GM23248 (cell line): ENCODE measurements around the gene NLGN4X. TPM values are rescaled to one million over a fixed set of nuclear protein-coding genes. Genes with fewer than 3 reads are reported as not detected.

Experiments used
- DNase-seq: peaks from one replicate; pipeline ENCODE4 v3.0.0-alpha.2; 2015
- H2AFZ ChIP-seq: fragments of 200-600 bp; sonication (generic); 2 replicates; pipeline ENCODE4 v1.6.1; 2016; ENCODE audit warnings: antibody characterized with exemption
- H3F3A ChIP-seq: fragments of 200-600 bp; sonication (generic); 2 replicates; pipeline ENCODE4 v1.6.1; 2016; ENCODE audit warnings: mild to moderate bottlenecking, antibody characterized with exemption, mixed run types; ENCODE audit not compliant: insufficient read depth
- H3K27ac ChIP-seq: fragments of 200-600 bp; sonication (generic); 2 replicates; pipeline ENCODE4 v1.5.1; 2016; ENCODE audit warnings: mild to moderate bottlenecking
- H3K27me3 ChIP-seq: fragments of 200-600 bp; sonication (generic); replicated peaks from 2 replicates; pipeline ENCODE4 v1.6.1; 2016; ENCODE audit warnings: mild to moderate bottlenecking; ENCODE audit not compliant: insufficient read depth
- H3K36me3 ChIP-seq: fragments of 200-600 bp; sonication (generic); 2 replicates; pipeline ENCODE4 v1.6.1; 2016; ENCODE audit warnings: low read depth, mild to moderate bottlenecking
- H3K4me1 ChIP-seq: fragments of 200-600 bp; sonication (generic); 2 replicates; pipeline ENCODE4 v1.6.1; 2016; ENCODE audit warnings: mild to moderate bottlenecking; ENCODE audit not compliant: insufficient read depth
- H3K4me2 ChIP-seq: fragments of 200-600 bp; sonication (generic); one replicate; pipeline ENCODE4 v1.6.1; 2016; ENCODE audit warnings: mild to moderate bottlenecking; ENCODE audit not compliant: unreplicated experiment
- H3K4me3 ChIP-seq: fragments of 200-600 bp; sonication (generic); 2 replicates; pipeline ENCODE4 v1.5.1; 2016; ENCODE audit warnings: mild to moderate bottlenecking
- H3K79me2 ChIP-seq: fragments of 200-600 bp; sonication (generic); 2 replicates; pipeline ENCODE4 v1.6.1; 2016; ENCODE audit warnings: mild to moderate bottlenecking; ENCODE audit not compliant: insufficient read depth
- H3K9ac ChIP-seq: fragments of 200-600 bp; sonication (generic); 2 replicates; pipeline ENCODE4 v1.6.1; 2016; ENCODE audit warnings: mild to moderate bottlenecking
- H3K9me2 ChIP-seq: fragments of 200-600 bp; sonication (generic); 2 replicates; pipeline ENCODE4 v1.6.1; 2016; ENCODE audit warnings: mixed run types, mild to moderate bottlenecking, moderate library complexity; ENCODE audit not compliant: insufficient read depth
- H3K9me3 ChIP-seq: fragments of 200-600 bp; sonication (generic); one replicate; pipeline ENCODE4 v1.6.1; 2017; ENCODE audit warnings: low read depth
- H4K20me1 ChIP-seq: fragments of 200-600 bp; sonication (generic); 2 replicates; pipeline ENCODE4 v1.6.0; 2016; ENCODE audit not compliant: insufficient read depth
- EZH2 ChIP-seq: fragments of 200-600 bp; sonication (generic); IDR thresholded peaks from 2 replicates; pipeline ENCODE4 v1.6.1; 2018; ENCODE audit warnings: antibody characterized with exemption, mild to moderate bottlenecking; ENCODE audit not compliant: insufficient read depth, poor library complexity, severe bottlenecking
- EZH2phosphoT487 ChIP-seq: fragments of 200-600 bp; sonication (generic); IDR thresholded peaks from 2 replicates; pipeline ENCODE4 v1.6.1; 2018; ENCODE audit warnings: antibody characterized with exemption, moderate library complexity, mild to moderate bottlenecking, low read depth; ENCODE audit not compliant: insufficient read depth
- WGBS, 2 experiments: methylation state at CpG; one replicate each; pipeline ENCODE4 v1.1.6; 2015 to 2017; ENCODE audit warnings: low lambda C conversion rate in 2 of 2, low coverage in 1 of 2; ENCODE audit errors: missing lambda C conversion rate in 2 of 2; 5-methylcytosine and 5-hydroxymethylcytosine counted together
- in situ Hi-C: fragments of 300-500 bp; cut with MboI; formaldehyde crosslinking; loops from 2 replicates; pipeline ENCODE4 v1.15.0; 2020
- polyA plus RNA-seq: library from polyadenylated mRNA; unstranded; fragments of >200 nt; fragmentation: Nextera tagmentation; extraction: Ambion mirVana; gene quantifications from 2 replicates; pipeline ENCODE4 v1.2.1, GENCODE V29; 2016
- total RNA-seq: library from RNA; depleted of rRNA; stranded (reverse); fragments of >200 nt; shearing (Covaris generic); gene quantifications from 2 replicates; pipeline ENCODE4 v1.2.3, GENCODE V29; 2014

Gene NLGN4X
- total and polyA plus RNA-seq, 2 experiments from 2014 or later: not detected

- no peak overlapping the region for H3K4me3 ChIP-seq
- H3K4me2 ChIP-seq: no peak overlapping the region
- no peak overlapping the region for H2AFZ ChIP-seq
- TF ChIP-seq EZH2 (no peak), EZH2phosphoT487 (no peak)
- H3K79me2 ChIP-seq: no peaks in the 10 kb centered on the region
- no peaks in the 10 kb centered on the region for H4K20me1 ChIP-seq
- H3F3A ChIP-seq: no peaks in the 10 kb centered on the region
- no peaks in the 10 kb centered on the region for H3K9me2 ChIP-seq
- H3K27me3 ChIP-seq: no peaks in the 10 kb centered on the region
- no peaks in the 10 kb centered on the region for H3K9me3 ChIP-seq
- H3K9ac ChIP-seq: no peak overlapping the region
- H3K4me1 ChIP-seq: no peaks in the 10 kb centered on the region
- no peaks in the 10 kb centered on the region for H3K36me3 ChIP-seq
- DNase-seq: no peak
- in situ Hi-C loops: no loop called here
- 6 to 23% methylated on average over 5 of the region's 5 CpGs for WGBS, 2 experiments
- no peak overlapping the region for H3K27ac ChIP-seq
Observed at GRCh38 chrX:6151971-6152370, 76.7 kb downstream of the NLGN4X start.

DNA sequence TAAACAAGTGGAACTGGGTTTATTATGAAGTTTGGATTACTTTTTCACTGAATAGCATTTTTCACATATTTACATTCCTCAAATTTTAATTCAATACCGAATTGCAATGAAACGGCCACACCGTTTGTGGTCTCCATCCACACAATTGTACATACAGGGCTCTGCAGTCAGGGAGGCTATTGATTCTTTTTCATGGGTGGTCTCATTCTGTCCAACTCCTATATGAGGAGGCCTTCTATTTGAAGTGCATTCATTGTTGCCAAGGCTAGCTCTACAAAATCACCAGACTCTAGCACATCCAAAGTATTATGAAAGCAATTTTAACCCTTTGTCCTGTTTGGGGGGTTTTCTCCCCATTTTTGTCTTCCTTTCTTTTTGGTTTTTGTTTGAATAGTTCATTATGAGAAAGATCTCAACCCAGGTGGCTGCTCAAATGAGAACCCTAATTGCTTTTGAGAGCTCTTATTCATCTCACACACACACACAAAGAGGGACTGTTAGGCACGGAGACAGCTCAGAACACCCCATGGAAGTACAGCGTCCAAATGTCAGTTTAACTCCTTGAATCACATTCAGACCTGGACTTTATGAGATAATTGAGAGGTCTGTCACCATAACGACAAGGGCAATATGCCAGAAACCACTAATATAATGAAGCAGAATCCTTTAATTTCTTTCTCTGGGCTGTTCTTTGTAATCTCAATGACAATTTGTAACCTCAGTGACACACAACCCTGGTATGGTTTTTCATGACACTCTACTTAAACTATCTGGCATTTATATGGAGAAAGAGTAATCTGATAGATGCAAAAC, 79.4 kb downstream of the NLGN4X start:
- Histone ChIP-seq H3K9me3 (no peaks in the 10 kb centered on the region), H3K27ac (no peak overlapping the region), H3K27me3 (no peaks in the 10 kb centered on the region), H3K4me1 (no peaks in the 10 kb centered on the region), H3K9me2 (no peaks in the 10 kb centered on the region), H4K20me1 (no peaks in the 10 kb centered on the region), H3K79me2 (no peaks in the 10 kb centered on the region), H3K4me3 (no peak overlapping the region), H3F3A (no peaks in the 10 kb centered on the region), H3K9ac (no peak overlapping the region), H3K4me2 (no peak overlapping the region), H3K36me3 (no peaks in the 10 kb centered on the region), H2AFZ (no peak overlapping the region)
- WGBS, 2 experiments: 9 to 10% methylated on average over 6 of the region's 6 CpGs
- in situ Hi-C loops: no loop called here
- TF ChIP-seq EZH2: no peak
- no peak for TF ChIP-seq EZH2phosphoT487
- DNase-seq: no peak

GRCh38 chrX:6134255-6134654, 94.4 kb downstream of the NLGN4X start:
- Histone ChIP-seq H3K4me1 (no peaks in the 10 kb centered on the region), H3K27ac (no peak overlapping the region), H3K4me2 (no peak overlapping the region), H3K79me2 (no peaks in the 10 kb centered on the region), H3K9ac (no peak overlapping the region), H2AFZ (no peak overlapping the region), H3K4me3 (no peak overlapping the region), H3K9me3 (no peaks in the 10 kb centered on the region), H3F3A (no peaks in the 10 kb centered on the region), H3K9me2 (no peaks in the 10 kb centered on the region), H3K27me3 (no peaks in the 10 kb centered on the region), H4K20me1 (no peaks in the 10 kb centered on the region), H3K36me3 (no peaks in the 10 kb centered on the region)
- in situ Hi-C loops: no loop called here
- TF ChIP-seq EZH2phosphoT487: no peak
- no peak for TF ChIP-seq EZH2
- 4 to 5% methylated on average over 2 of the region's 2 CpGs for WGBS, 2 experiments
- no peak for DNase-seq

DNA sequence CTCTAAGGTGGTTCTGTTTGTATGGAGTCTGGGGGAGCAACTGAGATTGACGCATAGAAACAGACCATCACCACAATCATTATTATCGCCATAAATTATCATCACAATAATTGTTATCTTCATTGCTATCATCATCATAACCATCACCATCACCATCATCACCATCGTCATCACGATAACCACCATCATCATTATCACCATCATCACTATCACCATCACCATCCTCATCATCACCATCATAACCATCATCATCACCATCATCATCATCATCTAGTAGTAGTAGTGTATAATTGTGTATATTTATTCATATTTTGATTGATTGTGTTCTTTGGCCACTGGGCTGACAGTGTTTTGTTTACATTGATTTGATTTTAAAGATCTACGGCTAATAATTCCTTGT, 95.7 kb downstream of the NLGN4X start:
- no peak for DNase-seq
- Histone ChIP-seq H3K4me1 (no peaks in the 10 kb centered on the region), H3K9me3 (no peaks in the 10 kb centered on the region), H2AFZ (no peak overlapping the region), H3F3A (no peaks in the 10 kb centered on the region), H3K4me2 (no peak overlapping the region), H3K4me3 (no peak overlapping the region), H3K9ac (no peak overlapping the region), H3K79me2 (no peaks in the 10 kb centered on the region), H3K27ac (no peak overlapping the region), H3K9me2 (no peaks in the 10 kb centered on the region), H4K20me1 (no peaks in the 10 kb centered on the region), H3K27me3 (no peaks in the 10 kb centered on the region), H3K36me3 (no peaks in the 10 kb centered on the region)
- WGBS, 2 experiments: 62 to 66% methylated on average over 5 of the region's 5 CpGs
- TF ChIP-seq EZH2: no peak
- in situ Hi-C loops: no loop called here

DNA sequence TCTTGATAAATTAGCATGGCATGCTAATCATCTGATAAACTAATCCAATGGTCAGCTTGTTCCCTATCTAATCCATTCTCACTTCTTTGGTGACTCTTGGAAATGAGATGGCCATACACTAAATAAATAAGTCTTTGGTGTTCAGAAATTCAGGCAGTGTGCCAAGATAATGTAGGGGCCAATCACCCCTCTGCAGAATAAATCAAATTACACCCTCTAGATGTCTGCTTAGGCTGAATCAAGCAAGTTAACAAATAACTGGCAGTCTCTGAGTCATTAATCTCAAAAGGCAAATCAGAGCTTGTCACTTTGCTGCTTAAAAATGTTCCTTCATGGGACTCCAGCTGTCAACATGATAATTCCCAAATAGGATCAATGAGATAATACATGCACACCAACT, 97.4 kb downstream of the NLGN4X start:
- no peak overlapping the region for H2AFZ ChIP-seq
- no peak overlapping the region for H3K4me3 ChIP-seq
- H3K4me1 ChIP-seq: no peaks in the 10 kb centered on the region
- no peaks in the 10 kb centered on the region for H3K9me3 ChIP-seq
- no peaks in the 10 kb centered on the region for H4K20me1 ChIP-seq
- no peak for DNase-seq
- H3K9me2 ChIP-seq: no peaks in the 10 kb centered on the region
- TF ChIP-seq EZH2: no peak
- TF ChIP-seq EZH2phosphoT487: no peak
- in situ Hi-C loops: no loop called here
- no peaks in the 10 kb centered on the region for H3K36me3 ChIP-seq
- H3K4me2 ChIP-seq: no peak overlapping the region
- no peaks in the 10 kb centered on the region for H3K27me3 ChIP-seq
- no peaks in the 10 kb centered on the region for H3K79me2 ChIP-seq
- no peaks in the 10 kb centered on the region for H3F3A ChIP-seq
- no peak overlapping the region for H3K27ac ChIP-seq
- H3K9ac ChIP-seq: no peak overlapping the region
